ENCODE data around the gene TXN.
A peak's percentile ranks its signal among the peaks of the same experiment; 100 is the strongest.

Gene TXN

DNA sequence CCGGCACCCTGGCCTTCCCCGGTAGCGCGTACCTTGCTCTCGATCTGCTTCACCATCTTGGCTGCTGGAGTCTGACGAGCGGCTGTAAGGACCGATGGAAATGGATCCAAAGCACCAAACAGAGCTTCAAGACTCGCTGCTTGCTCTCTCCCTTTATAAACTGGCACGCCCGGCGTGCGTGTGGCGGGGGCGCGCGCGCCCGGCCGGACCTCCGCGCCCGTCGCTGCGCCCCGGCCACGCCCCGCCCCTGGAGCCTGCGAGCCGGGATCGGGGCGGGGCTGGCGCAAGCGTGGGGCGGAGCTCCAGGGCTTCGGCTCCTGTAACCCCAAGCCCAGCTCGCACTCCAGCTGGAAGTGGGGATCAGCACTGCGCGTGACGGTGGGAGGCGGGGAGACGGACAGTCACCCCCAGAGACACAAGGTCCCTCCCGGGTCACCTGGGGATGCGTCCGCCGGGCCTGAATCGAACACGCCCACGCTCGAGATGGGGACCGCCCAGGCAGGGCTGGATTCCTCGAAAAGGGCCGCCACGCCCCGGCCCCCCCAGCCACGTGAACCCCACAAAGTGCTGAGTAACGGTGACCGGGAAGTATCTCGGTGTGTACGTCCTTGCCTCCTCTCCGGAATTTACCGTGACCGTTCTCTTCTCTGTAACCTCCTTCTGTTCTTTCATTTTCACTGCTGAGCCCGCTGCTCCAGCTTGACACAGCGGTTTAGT lies at the start of gene TXN:
Gene TXN (minus strand): TSS at position 128 of the 717 bp plus-strand sequence. CDS start 72 bp downstream, at position 56.
- DNase-seq, result peak; percentile 34 to 69

DNA sequence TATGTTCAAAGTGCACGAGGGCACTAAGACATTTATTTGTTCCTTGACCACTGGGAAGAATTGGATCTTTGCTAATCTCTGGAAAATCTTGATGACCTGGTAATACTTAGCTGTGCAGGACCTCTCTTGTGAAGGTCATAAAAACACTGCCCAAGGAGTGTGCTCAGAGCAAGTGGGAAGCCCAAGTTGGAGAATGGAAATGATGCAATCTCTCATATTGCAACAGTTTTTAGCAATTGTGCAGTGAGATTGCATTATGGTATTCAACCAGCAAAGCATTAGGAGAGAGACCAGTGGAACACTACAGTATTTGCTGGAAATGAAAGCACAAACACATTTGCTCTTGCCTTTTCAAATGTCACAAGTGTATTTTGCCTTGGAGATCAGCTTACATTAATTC lies 46.8 kb upstream of the TXN start:
- no peak for DNase-seq

DNA sequence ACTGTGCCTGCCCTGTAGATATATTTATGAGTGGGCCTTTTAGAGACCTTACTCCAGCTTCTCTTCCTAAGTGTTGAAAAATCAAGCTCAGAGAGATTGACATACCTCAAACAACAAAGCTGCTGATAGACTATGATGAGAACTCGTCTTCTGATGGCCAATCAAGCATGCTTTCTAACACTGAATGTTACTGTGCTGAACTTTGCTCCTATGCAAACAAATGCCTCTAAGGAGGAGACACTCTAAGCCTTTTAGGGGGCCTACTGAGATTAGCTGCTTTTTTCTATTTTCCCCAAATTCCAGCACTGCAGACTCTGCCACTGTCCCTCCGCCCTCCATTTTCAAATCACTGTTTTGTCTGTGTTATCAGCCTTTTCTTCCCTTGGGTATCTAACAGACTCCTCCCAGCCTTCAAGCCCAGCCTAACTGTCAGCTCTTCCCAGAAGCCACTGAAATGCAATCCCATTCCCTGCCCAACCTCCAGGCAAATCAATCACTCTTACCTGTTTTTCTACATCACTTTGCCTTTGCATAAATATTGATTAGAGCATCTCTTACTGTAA lies 41.8 kb upstream of the TXN start:
- DNase-seq, result no peak

DNA sequence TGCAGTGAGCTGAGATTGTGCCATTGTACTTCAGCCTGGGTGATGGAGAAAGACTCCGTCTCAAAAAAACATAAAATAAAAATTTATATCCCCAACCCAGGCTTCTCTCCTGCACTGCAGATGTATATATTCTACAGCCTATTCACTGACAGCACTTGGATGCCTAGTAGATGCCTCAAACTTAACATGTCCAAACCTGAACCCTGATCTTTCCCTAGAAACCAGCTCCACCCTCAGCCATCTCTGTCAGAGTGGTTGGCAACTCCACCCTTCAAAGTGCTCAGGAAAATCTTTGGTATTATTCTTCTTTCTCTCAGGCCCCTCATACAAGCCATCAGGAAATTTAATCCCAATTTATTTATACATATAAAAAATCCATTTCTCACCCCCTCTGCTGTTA lies 36.9 kb upstream of the TXN start:
- DNase-seq, result no peak

- no peak for DNase-seq
These were observed 35.7 kb upstream of the TXN start for GRCh38 chr9:110291921-110292557.

DNA sequence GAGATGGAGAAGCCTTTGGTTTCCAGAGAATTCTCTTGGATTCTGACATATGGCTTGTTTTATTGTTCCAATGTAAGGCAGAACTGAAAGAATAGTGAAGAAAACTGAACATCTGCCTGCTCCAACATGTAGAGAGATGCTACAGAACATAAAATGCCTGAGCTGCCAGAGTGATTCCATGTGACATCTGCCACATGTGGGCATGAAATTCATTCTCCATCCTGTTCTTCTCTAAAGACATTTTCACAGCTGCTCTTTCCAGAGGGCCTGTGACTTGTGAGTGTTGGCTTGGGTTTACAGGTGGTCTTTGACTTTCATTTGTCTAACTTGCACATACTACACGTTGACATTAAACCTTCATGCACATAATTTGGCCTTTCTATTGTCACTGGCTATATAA lies 33.7 kb upstream of the TXN start:
- DNase-seq, result no peak

DNA sequence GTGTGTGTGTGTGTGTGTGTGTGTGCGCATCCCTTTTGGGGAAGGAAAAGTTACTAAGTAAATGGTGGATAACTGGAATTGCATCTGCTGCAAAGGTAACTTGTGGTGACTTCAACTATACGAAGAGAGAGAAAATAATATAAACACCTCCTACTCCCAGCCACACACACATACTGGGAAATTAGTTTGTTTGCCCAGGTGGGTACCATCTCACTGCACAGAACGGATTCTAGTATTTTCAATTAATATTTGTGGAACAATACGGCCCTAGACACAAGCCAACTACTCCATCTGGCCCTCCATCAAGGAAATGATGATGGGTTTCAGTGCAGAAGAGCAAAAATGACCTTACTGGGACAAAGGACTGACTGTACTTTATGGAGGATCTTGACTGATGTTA lies 32.2 kb upstream of the TXN start:
- DNase-seq, result no peak

GRCh38 chr9:110287289-110287680 lies 31.0 kb upstream of the TXN start:
- no peak for DNase-seq

GRCh38 chr9:110284211-110284844 lies 28.0 kb upstream of the TXN start:
- DNase-seq, result no peak

DNA sequence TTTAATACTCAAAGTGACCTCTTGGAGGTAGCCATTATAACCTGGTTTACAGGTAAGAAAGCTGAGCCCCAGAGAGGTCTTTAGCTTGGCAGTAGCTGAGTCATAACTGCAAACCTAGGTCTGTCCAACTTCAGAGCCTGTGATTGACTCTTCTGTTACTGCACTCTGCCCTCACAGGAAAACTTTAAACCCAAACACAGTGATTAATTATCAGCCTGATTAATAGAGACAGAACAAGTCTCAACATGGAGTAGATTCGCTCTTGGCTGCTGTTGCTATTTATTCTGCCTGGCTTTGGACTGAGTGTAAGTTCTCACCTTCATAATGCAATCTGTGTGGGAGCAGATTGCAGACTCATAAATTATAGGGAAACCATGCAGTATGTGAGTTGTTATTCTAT lies 27.4 kb upstream of the TXN start:
- DNase-seq, result peak; percentile 4 to 22

GRCh38 chr9:110282739-110283081 lies 26.4 kb upstream of the TXN start:
- DNase-seq, result no peak

DNA sequence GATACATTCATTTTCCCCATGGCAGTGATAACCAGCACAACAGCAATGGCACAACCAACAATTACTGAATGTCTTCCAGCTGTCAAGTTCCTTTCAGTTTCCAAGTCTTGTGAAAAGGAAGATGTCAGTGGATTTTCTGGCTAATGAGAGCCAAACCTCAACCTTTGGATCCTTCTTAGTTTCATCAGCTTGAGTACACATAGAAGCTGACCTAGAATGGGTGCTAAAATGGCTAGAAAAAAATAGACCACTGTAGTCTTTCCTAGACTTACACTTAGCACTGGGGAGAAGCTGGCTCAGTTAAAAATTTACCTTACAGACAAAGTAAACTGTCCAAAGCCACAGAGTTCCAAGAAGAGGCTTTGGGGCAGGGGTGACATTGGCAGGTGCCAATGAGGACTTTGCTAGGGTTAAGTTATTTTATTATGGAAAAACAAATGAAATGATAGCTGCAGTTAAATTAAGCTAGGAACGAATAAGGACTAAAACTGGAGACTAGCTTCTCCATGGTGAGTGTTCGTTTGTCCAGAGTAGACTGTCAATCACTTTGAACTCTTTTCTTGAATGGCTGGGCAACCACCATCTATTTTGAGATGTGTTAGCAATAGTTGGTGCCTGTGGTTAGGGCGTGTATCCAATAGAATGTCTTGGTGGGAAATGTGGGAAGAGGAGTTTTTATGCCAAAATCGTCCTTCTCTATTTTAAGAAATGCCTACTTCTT lies 25.9 kb upstream of the TXN start:
- no peak for DNase-seq

- no peak for DNase-seq
These were observed 21.9 kb upstream of the TXN start for GRCh38 chr9:110278080-110278707.

- DNase-seq, result no peak
These were observed 20.5 kb upstream of the TXN start for GRCh38 chr9:110276781-110277180.

DNA sequence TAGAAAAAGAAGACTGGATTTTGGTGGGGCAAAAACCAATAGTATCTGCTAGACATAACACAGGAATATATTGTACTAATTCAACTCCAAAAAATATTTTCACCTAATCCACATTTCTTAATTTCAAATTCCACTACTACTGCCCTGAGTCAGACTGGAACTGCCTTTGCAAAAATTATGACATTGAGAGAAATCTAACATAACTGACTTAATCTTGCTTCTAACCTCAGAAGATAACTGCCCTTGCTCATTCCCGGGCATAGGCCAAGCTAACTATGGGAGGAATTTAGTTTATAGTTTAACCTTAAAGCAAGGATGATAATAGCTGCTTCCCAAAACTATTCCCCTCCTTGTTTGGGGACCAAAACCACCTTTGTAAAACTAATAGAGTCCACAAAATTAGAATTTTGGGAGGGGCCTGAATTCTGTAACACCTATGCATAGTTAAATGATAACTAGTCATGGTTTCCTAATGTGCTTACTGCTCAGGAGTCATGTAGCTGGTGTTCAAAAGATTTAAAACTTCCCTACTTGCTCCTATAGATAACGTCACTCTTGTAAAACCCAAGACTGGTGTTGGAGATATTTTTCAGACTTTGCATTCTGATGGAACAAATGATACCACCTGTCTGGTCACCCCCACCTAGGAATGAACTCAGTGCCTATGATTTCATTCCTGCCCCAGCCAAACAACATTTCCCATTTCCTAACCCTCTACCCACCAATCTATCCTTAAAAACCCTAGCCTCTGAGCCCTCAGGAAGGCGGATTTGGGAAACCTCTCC lies 14.1 kb upstream of the TXN start:
- no peak for DNase-seq

- no peak for DNase-seq
These were observed 10.5 kb upstream of the TXN start for GRCh38 chr9:110266795-110267194.

DNA sequence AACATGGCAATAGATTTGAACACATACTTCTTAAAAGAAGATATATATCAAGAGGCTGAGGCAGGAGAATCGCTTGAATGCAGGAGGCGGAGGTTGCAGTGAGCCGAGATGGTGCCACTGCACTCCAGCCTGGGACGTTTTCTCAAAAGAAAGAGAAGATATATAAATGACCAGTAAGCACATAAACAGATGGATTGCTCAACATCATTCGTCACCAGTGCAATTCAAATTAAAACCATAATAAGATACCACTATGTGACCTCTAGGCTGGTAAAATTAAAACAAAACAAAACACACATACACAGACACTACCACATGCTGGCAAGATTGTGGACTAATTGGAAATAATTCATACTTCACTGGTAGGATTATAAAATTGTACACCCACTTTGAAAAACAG lies 5.3 kb upstream of the TXN start:
- DNase-seq, result no peak

GRCh38 chr9:110260911-110261310 lies 4.6 kb upstream of the TXN start:
- DNase-seq, result no peak

DNA sequence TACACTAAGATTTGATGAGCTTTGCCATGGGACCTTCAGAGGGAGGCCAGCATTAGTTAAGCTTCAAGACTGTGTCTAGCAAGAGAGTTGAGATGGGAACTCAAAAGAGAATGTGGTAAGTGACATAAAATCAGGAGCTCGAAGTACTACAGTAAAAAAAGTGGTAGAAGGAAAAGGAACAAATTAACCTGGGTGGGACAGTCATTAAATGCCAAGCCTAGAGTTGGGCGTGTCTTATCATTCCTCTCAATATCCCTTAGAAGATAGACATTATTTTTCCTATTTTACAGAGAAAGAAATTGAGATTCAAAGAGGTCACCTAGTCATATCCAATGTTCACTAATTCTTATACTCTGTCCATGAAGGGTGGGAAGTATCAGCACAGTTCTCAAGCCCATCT lies 3.3 kb upstream of the TXN start:
- no peak for DNase-seq

DNA sequence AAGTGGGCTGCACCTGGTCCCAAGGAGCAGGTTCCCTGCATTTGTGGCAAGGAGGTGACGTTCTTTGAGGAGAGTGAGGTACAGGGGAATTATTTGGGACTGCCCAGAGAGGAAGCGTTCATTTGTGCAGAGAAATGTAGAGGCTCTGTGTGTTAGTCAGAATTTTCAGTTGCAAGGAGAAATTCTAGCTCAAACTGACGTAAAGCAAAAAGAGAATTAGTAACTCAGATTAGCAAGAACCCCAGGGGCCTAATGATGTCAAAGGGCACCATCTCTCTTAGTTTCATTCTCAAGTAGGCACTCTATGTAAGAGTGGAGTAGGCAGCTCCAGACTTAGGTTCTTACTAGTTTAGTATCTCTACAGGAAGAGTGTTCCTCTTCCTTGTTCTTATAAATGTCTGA lies 2.4 kb upstream of the TXN start:
- no peak for DNase-seq

DNA sequence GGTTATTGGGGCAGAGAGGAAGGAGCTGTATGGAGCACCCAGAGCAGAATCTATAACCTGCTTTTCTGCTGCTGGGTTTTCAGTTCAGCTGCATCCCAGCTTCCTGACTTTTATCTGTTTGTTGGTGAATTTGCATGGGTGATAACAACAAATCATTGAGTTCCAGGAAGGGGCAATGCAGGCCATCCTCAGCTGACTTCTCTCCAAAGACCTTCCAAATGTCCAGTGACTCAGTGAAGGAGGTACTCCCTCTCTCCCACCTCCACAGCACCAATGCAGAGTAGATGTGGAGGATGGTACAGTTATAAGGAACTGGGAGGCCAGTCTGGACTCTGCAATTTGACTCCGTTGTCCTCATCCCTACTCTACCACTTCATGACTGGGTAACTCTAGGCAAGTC lies 1.6 kb upstream of the TXN start:
- DNase-seq, result no peak
